Measurements from ENCODE around the gene MSI2.

GRCh38 chr17:57634713-57635465 lies 378.6 kb downstream of the MSI2 start:
- TF ChIP-seq ZNF274 (IDR thresholded peaks at IDR 0.05; ENCODE audit: low read depth, low read length), result no peak
- no peak for TF ChIP-seq SUZ12 (IDR thresholded peaks at IDR 0.05; ENCODE audit: extremely low read depth, insufficient read depth, insufficient read length)
